KBM-7 (cell line): Measurements from ENCODE around the gene TPSAB1.
"Not testable (repeated sequence)": the region's sequence is repeated elsewhere in the genome, so short reads cannot be mapped to it uniquely, and the experiment has no call there.

Source experiments
- DNase-seq: peaks from one replicate; pipeline ENCODE4 v3.0.0-alpha.2; 2015
- in situ Hi-C: fragments of 300-500 bp; cut with MboI; formaldehyde crosslinking; loops from 2 replicates; pipeline ENCODE4 v1.14.3; 2020; ENCODE audit warnings: low sequenced_read_pairs, low pct_unique_long_range_greater_than_20kb, mixed read lengths

The TPSAB1 gene

GRCh38 chr16:1221628-1222552 is 18.6 kb upstream of the TPSAB1 start:
- in situ Hi-C loops = no loop called here
- DNase-seq = no peak

- DNase-seq = no peak
- in situ Hi-C loops = no loop called here
These were observed 17.8 kb upstream of the TPSAB1 start for GRCh38 chr16:1222553-1223354.

- no peak for DNase-seq
- in situ Hi-C loops = no loop called here
These were observed 16.9 kb upstream of the TPSAB1 start for GRCh38 chr16:1223355-1224214.

GRCh38 chr16:1224558-1224957 is 15.9 kb upstream of the TPSAB1 start:
- in situ Hi-C loops = no loop called here
- no peak for DNase-seq

- DNase-seq = no peak
- in situ Hi-C loops = no loop called here
These were observed 15.5 kb upstream of the TPSAB1 start, which contains the start of gene TPSG1 for GRCh38 chr16:1225051-1225451. TPSG1 (minus strand) TSS chr16:1225268; CDS start chr16:1225252, 16 bp downstream.

DNA sequence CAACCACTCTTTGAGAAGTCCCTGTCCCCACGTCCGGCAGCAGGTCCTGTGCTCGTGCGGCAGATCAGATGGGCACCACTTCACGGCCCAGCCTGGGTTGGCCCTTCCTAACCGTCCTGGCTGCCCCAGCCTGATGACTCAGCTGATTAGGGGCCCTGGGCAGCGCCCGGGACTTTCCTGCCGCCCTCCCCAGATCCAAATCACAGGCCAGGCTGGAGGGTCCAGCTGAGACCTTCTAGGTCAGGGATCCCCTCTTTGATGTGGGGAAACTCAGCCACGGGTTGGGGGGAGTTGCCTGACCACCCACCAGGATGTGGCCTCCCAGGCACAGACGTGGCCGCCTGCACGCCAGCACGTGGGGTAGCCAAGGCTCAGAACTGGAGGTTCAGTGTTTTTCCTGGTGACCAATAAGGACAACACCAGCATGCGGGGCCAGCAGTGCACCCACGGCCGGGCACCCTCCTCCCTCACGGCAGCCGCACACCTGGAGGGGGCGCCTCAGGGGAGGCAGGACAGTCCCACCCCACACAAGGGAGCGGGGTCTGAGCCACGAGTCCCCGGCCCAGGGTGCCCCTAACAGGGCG is 14.7 kb upstream of the TPSAB1 start:
- in situ Hi-C loops = not testable (repeated sequence)

DNA sequence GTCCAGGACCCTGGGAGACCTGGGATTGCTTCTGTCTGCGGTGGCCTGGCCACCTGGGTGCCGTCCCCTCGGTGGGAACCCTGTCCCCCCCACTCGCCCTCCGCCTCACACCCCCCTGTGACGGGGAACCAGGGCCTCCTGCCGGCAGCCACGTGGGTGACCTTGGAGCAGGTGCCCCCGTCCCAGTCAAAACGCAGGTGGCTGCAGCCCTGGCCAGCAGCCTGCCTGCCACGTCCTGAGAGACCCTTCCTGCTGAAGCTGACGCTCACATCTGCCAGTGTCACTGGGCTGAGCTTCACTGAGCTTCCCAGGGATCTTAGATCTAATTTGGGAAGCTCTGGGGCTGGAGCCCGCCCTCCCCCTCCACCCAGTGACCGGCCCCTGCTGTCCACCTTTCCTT is 13.8 kb upstream of the TPSAB1 start:
- DNase-seq, in situ Hi-C loops: not testable (repeated sequence)

More for the DNA sequence above, 14.7 kb upstream of the TPSAB1 start:
- peak; percentile 48 for DNase-seq

DNA sequence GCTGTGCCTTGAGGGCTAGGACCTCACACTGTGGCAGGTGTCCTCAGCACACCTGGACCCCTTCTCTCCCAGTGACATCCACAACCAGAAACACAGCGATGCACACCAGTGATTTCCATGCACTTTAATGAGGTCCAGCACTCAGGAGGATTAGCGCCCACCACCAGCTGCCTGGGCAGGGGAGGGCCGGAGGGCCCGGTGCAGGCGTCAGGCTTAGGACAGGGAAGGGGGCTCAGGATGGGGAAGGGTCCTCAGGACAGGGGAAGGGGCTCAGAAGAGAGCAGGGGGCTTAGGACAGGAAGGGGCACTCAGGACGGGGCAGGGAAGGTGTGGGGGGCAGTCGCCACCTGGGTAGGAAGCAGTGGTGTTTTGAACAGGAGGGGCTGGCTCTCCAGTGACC is 12.3 kb upstream of the TPSAB1 start:
- DNase-seq, in situ Hi-C loops: not testable (repeated sequence)

DNA sequence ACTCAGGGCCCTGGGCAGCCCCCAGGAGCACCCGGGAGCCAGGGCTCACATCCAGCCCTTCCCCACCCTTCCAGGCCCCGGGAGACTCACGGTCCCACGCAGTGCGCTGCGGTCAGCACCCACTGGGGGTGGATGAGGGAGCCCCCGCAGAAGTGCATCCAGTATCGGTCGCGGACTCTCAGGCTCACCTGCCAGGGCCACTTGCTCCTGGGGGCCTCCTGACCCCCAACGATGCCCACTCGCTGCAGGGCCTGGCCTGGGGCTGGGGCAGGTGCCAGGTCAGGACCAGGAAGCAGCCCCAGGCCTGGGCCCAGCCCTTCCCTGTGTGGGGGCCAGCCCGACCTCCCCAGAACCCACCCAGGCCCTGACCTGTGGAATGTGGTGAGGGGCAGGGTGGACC is 11.0 kb upstream of the TPSAB1 start:
- DNase-seq, in situ Hi-C loops: not testable (repeated sequence)

DNA sequence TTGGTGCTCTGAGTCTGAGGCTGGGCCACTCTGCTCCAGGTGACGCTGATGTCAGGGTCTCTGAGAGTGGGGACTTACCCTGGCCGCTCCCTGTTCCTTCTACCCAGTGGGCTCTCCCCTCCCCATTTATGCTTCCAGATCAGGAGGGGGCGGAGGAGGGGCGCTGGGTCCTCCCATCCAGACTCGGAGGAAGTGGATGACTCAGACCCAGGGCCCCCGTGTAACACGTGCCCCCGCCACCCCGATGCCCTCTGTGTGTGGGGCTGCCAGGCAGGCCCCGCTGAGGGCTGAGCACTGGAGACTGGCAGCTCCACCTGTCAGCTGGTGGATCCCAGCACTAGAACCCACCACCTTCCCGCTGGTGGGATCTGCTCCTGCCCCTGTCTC is 10.4 kb upstream of the TPSAB1 start, which contains the start of gene TPSB2:
TSS of gene TPSB2 (minus strand) at position 101 of the 387 bp plus-strand sequence. CDS start 233 bp downstream, outside the sequence.
- in situ Hi-C loops, DNase-seq: not testable (repeated sequence)

DNA sequence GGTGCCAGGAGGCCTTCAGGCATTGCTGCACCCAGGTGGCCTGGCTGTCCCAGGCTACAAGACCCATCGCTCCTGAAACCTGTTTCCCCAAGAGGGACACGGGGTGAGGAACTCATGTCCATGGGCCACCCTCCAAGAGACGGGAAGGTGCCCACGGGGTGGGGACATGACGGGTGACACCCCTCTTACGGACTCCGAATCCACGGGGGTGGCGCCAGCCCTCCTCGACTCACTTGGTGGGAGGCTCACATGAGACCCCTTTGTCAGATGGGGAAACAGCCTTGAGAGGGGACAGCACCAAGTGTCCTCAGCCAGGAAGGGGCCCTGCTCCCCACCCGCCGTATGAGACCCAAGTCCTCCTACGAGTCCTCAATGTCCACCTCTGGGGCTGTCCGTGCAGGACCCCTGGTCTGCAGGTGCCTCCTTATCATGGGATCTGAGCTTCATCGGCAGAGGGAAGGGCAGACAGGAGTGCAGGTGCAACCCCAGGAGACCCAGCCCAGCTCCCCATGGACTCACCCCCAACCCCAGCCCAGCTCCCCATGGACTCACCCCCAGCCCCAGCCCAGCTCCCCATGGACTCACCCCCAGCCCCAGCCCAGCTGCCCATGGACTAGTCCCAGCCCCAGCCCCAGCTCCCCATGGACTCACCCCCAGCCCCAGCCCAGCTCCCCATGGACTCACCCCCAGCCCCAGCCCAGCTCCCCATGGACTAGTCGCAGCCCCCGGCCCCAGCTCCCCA is 9.9 kb upstream of the TPSAB1 start:
- peak; percentile 20 for DNase-seq
- in situ Hi-C loops = not testable (repeated sequence)

- DNase-seq, in situ Hi-C loops: not testable (repeated sequence)
These were observed 9.2 kb upstream of the TPSAB1 start for GRCh38 chr16:1231301-1231700.

DNA sequence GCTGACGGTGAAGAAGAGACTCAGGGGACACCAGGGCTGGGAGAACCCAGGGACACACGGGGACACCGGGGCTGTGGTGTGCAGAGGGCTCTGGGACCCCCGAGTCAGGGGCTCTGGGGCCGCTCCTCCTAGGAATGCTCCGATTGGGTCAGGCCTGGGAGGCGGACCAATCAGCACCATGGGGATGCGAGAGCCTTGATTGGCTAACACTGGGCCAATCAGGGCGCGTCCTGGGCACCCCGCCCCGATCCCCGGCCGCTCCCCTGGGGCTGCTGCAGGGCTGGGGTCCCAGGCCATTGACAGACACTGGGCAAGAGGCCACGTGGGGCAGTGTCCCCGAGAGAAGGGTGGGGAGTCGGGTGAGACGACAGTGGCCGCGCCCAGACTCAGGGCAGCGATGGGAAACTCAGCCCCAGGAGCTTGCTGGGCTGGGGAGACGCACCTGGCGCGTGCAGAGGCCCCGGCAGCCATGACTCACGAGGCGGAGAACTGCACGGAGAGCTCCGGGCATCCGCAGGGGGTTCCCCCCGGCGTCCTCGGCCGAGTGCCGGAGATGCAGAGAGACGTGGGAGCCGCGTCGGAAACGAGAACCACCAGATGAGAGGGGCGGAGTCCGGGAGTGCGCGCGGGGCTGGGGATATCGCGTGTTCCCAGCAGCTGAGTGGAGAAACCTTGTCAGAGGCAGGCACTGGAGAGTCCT is 8.3 kb upstream of the TPSAB1 start:
- in situ Hi-C loops, DNase-seq: not testable (repeated sequence)

- DNase-seq, in situ Hi-C loops: not testable (repeated sequence)
These were observed 3.8 kb upstream of the TPSAB1 start for GRCh38 chr16:1236659-1237058.

DNA sequence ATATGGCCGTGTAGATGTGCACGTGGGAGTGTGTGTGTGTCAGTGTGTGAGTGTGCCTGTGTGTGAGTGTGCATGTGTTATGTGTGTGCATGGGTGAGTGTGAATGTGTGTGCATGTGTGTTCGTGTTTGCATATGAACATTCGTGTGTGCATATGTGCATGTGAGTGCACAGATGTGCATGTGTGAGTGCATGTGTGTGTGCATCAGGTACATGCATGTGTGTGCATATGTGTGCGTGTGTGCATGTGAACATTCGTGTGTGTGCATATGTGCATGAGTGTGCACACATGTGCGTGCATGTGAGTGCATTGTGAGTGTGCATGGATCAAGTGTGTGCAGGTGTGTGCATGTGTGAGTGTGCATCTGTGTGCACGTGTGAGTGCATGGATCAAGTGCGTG is 2.5 kb upstream of the TPSAB1 start:
- no peak for DNase-seq
- in situ Hi-C loops = no loop called here

DNA sequence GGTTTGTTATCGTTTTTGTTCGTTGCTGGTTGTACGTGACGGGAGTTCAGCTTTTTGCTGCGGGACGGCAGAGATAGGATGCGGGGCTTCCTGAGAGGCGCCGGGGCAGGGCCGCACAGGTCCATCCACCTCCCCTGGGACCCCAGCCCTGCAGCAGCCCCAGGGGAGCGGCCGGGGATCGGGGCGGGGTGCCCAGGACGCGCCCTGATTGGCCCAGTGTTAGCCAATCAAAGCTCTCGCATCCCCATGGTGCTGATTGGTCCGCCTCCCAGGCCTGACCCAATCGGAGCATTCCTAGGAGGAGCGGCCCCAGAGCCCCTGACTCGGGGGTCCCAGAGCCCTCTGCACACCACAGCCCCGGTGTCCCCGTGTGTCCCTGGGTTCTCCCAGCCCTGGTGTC is 1.6 kb upstream of the TPSAB1 start:
- DNase-seq, in situ Hi-C loops: not testable (repeated sequence)

GRCh38 chr16:1239575-1239974 is 930 bp upstream of the TPSAB1 start:
- in situ Hi-C loops, DNase-seq: not testable (repeated sequence)
